IPS DF 4.7 (cell line): ENCODE data around the gene SLIT3.

Source experiments
- DNase-seq: peaks from one replicate; pipeline ENCODE4 v3.0.0-alpha.2; 2013; ENCODE audit warnings: low spot score; ENCODE audit errors: extremely low read depth

The SLIT3 gene

GRCh38 chr5:168679515-168679920 is 621.4 kb downstream of the SLIT3 start:
- peak; percentile 93 for DNase-seq

- DNase-seq, result no peak
Observed at GRCh38 chr5:168676501-168676900, 624.4 kb downstream of the SLIT3 start.

GRCh38 chr5:168675883-168676408 is 625.0 kb downstream of the SLIT3 start:
- DNase-seq, result no peak

GRCh38 chr5:168674893-168675482 is 626.0 kb downstream of the SLIT3 start:
- DNase-seq, result no peak

GRCh38 chr5:168672888-168673287 is 628.1 kb downstream of the SLIT3 start:
- DNase-seq, result no peak

- DNase-seq, result no peak
Observed at GRCh38 chr5:168672016-168672415, 628.9 kb downstream of the SLIT3 start.

GRCh38 chr5:168670881-168671575 is 629.9 kb downstream of the SLIT3 start:
- DNase-seq, result no peak

GRCh38 chr5:168669668-168670378 is 631.1 kb downstream of the SLIT3 start:
- no peak for DNase-seq

GRCh38 chr5:168669156-168669555 is 631.8 kb downstream of the SLIT3 start:
- no peak for DNase-seq

- DNase-seq, result no peak
Observed at GRCh38 chr5:168668078-168668477, 632.9 kb downstream of the SLIT3 start.

- no peak for DNase-seq
Observed at GRCh38 chr5:168667301-168667840, 633.6 kb downstream of the SLIT3 start.

GRCh38 chr5:168666356-168666755 is 634.6 kb downstream of the SLIT3 start:
- DNase-seq, result no peak

GRCh38 chr5:168663276-168664004 is 637.5 kb downstream of the SLIT3 start:
- no peak for DNase-seq

GRCh38 chr5:168661593-168662485 is 639.1 kb downstream of the SLIT3 start:
- no peak for DNase-seq

GRCh38 chr5:168660691-168661090 is 640.2 kb downstream of the SLIT3 start:
- DNase-seq, result no peak

GRCh38 chr5:168659286-168659847 is 641.6 kb downstream of the SLIT3 start:
- DNase-seq, result no peak

GRCh38 chr5:168658394-168658793 is 642.5 kb downstream of the SLIT3 start:
- DNase-seq, result no peak

GRCh38 chr5:168656633-168657032 is 644.3 kb downstream of the SLIT3 start:
- no peak for DNase-seq

GRCh38 chr5:168655316-168655715 is 645.6 kb downstream of the SLIT3 start:
- no peak for DNase-seq

GRCh38 chr5:168654211-168654721 is 646.7 kb downstream of the SLIT3 start:
- DNase-seq, result no peak
